HS-27A (cell line): Measurements from ENCODE around the gene ZZZ3.
"Not testable (repeated sequence)": the region's sequence is repeated elsewhere in the genome, so short reads cannot be mapped to it uniquely, and the experiment has no call there.

ENCODE experiments used
- DNase-seq: peaks from one replicate; pipeline ENCODE4 v3.0.0-alpha.2; 2012; ENCODE audit warnings: low read depth, missing footprints

Gene ZZZ3

DNA sequence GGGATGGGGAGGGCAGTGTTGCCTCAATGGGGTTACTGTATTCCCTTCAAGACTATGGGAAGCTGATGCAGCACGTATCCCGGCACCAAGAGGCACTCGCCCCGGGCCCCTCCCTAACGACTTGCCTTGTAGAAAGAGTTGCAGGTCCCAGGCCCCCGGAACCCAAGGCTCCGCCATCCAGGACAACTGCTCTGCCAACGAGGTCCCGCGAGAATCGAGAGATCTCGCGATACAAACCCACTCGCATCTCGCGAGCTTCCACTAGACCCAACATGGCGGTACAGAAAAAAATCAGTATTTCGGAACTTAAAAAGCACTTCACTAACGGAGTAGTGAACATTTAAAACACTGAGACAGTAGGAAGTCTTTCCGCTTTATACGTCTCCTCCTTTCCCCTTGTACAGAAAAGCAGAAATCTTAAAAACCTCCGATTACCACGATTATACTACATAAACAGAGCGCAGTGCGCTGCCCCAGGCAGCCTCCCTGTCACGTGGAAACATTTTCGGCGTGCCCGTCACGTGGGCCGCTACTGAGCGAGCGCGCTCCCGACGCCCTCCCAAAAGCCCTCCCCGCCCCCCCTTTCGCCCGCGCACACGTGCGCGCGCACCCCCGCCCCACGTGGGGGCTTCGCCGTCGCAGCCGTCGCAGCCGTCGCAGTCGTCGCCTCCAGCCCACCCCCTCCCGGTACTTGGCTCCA lies at the start of gene ZZZ3:
ZZZ3 (minus strand) TSS at position 199 of the 700 bp plus-strand sequence. CDS start 49,304 bp downstream, outside the sequence.
- DNase-seq, result peak; percentile 99

- DNase-seq, result no peak
These were observed 49.6 kb upstream of the ZZZ3 start for GRCh38 chr1:77732090-77732489.

GRCh38 chr1:77725706-77726105 lies 43.2 kb upstream of the ZZZ3 start:
- no peak for DNase-seq

DNA sequence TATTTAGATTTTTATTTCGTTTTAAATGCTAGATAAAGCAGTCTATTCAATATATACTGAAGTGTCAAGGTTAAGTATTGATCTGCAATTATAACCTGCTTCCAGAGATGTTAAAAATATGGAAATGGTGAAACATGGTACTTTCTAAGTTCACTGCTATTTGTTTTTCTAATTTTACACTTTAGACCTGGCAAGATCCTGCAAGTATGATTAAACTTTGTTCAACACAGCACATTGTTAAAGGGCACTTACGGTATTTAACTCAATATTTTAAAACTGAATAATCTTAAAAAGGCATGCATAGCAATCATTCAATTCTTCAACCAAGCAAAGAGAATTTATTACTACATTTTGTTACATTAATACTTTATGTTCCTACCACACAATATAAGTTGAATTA lies 35.7 kb upstream of the ZZZ3 start:
- DNase-seq, result no peak

DNA sequence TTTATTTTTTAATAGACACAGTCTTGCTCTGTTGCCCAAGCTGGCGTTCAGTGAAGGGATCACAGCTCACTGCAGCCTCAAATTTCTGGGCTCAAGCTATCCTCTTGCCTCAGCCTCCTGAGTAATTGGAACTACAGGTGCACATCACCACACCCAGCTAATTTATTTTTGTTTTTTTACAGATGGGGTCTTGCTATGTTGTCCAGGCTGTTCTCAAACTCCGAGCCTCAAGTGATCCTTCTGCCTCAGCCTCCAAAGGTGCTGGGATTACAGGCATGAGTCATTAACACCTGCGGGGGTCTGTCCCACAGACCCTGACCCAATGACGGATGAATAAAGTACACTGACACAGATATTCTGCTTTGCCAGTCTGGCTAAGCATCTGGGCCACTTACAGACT lies 33.6 kb upstream of the ZZZ3 start:
- DNase-seq, result no peak

GRCh38 chr1:77709727-77710126 lies 27.3 kb upstream of the ZZZ3 start:
- no peak for DNase-seq

DNA sequence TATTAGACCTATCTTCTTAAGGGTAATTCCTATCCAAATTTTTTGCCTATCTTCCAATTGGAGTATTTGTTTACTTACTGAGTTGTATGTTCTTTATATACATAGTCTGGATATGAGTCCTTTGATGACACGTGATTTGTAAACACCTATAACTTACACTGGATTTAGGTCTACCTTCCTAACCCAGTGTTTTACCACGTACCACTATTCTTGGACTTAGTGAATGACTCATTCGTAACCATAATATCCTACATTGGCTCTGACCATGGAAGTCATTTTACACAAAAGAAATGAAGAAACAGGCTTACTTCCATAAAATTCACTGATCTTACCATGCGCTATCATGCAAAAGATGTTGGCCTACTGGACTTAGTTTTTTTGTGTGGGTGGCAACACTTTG lies 23.9 kb upstream of the ZZZ3 start:
- DNase-seq, result no peak

DNA sequence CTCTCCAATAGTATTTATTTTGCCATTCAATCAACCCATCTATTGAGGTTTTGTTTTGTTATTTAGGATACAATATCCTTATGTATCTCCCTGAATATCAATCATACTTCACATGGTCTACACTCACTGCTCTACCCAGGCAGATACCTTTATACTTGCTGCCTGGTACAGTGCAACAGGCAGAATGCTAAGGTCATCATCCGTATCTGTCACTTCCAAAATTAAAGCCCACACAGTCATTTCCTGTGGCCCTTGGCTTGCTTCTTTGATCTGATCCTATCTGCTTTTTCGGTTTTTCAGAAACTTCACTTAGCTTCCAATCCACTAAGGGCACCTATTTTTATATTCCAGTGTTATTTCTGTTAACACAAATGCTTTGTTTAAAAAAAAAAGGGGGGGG lies 22.3 kb upstream of the ZZZ3 start:
- no peak for DNase-seq

- not testable (repeated sequence) for DNase-seq
These were observed 17.2 kb upstream of the ZZZ3 start for GRCh38 chr1:77699673-77700072.

DNA sequence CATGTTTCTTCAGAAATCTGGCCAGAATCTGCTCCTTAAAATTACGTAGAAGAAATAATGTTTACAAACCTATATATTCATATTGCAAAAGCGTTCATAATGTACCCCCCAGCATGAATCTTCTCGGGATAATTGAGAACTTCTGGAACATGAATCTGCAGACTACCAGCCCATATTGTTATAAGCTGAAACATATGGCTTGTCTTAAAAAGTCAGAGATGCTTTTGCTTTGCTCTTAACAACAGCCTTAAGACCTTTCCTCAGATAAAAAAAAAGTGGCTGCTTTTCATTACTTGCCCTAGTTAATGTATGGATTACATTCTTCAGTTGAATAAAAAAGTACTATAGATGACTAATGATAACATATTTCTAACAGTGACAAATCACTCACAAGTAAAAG lies 15.0 kb upstream of the ZZZ3 start:
- DNase-seq, result no peak

- no peak for DNase-seq
These were observed 6.5 kb upstream of the ZZZ3 start for GRCh38 chr1:77688939-77689338.

DNA sequence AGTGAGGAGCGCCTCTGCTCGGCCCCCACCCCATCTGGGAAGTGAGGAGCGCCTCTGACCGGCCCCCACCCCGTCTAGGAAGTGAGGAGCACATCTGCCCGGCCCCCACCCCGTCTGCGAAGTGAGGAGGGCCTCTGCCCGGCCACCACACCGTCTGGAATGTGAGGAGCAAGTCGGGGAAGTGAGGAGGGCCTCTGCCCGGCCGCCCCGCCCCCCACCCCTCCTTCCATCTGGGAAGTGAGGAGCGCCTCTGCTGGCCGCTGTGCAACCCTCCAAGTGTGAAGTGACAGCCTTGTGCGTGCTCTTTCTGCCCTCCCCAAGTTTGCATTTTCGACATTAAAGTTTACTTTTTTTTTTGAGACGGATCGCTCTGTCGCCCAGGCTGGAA lies 5.1 kb upstream of the ZZZ3 start:
- no peak for DNase-seq

- no peak for DNase-seq
These were observed 4.5 kb upstream of the ZZZ3 start for GRCh38 chr1:77686796-77687518.

DNA sequence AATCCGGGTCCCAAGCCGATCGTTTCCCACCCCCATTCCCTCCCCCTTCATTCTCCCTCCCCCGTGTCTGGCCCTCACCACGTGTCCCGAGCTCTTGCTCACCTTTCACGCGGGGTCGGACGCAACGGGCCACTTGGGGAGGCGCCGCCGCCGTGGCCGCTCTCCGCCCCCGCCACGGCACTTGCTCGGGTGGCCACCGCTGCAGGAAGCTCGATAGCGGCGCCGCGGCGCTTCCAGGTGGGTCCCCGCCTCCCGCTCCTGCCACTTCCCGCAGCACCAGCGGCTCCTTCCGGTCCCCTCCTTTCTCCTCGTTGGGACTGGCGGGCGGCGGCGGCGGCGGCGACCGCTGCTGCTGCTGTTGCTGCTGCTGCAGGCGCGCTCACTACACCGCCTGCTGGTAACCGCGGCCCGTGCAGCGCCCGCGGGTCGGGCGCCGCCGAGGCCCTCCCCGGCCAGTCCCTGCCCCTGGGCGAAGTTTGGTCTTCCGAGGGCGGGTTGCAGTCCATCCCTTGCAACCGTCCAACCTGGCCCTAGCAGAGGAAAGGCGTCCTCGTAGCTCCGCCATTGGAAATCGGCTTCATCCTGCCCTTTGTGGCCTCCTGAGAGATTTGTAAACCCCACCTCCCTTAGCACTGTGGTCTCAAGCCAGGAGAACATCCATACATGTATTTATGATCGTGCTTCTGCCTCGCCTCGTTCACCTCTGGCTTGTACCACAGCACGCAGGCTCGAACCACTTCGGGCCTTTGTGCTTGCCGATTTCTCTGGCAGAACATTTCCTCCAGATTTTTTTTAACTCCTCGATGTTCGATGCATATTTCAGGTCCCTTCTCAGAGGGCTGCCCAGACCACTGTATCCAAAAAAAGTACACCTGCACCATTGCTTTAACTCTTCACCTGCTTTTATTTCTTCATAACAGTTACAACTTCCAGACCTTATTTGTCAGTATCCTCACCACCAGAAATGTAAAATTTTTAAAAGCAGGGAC lies 996 bp upstream of the ZZZ3 start:
- DNase-seq, result peak; percentile 79

DNA sequence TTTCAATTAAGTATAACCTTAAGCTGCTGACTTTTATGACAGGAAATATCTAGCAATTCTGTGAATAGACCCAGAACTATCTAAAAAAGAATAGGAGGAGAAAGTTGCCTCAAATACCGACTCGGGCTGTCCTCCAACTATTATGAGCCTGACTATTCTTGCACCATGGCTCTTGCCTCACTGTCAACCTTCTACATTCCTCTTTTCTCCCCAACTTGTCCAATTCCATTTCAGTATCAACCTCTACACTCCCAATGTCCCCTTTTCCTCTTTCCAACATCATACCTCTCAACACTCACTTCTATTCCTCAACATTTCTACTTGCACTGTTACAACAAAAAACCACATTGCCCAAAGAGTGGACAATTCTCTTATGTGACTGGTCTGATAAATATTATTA lies 2.3 kb downstream of the ZZZ3 start:
- DNase-seq, result no peak

GRCh38 chr1:77678660-77679610 lies 3.5 kb downstream of the ZZZ3 start:
- DNase-seq, result no peak

DNA sequence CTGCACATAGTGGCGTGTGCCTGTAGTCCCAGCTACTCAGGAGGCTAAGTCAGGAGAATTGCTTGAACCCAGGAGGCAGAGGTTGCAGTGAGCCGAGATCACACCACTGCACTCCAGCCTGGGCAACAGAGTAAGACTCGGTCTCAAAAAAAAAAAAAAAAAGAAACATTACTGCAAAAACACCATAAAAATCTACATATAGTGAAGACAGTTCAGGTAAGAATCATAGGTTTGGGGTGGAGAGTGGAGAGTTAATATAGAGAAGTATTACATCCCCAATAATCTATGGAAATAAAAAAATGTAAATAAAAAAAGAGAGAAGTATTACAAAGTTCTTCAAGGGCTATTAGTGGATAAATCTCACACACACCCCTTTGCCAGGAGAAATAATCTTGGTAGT lies 7.7 kb downstream of the ZZZ3 start:
- DNase-seq, result not testable (repeated sequence)

- no peak for DNase-seq
These were observed 8.6 kb downstream of the ZZZ3 start for GRCh38 chr1:77673716-77674355.

- no peak for DNase-seq
These were observed 9.4 kb downstream of the ZZZ3 start for GRCh38 chr1:77673030-77673429.

GRCh38 chr1:77672374-77672773 lies 10.1 kb downstream of the ZZZ3 start:
- no peak for DNase-seq

GRCh38 chr1:77671836-77672235 lies 10.6 kb downstream of the ZZZ3 start:
- DNase-seq, result no peak
